Hematopoietic multipotent progenitor cell treated with erythropoietin and hydrocortisone succinate and interleukin-3 and kit ligand, for 4 days (in vitro differentiated cells): Measurements from ENCODE around the gene GPC6.
A peak's percentile ranks its signal among the peaks of the same experiment; 100 is the strongest.

Experiments used
- DNase-seq: peaks from one replicate; pipeline ENCODE4 v3.0.0-alpha.2; 2015

GPC6 gene

DNA sequence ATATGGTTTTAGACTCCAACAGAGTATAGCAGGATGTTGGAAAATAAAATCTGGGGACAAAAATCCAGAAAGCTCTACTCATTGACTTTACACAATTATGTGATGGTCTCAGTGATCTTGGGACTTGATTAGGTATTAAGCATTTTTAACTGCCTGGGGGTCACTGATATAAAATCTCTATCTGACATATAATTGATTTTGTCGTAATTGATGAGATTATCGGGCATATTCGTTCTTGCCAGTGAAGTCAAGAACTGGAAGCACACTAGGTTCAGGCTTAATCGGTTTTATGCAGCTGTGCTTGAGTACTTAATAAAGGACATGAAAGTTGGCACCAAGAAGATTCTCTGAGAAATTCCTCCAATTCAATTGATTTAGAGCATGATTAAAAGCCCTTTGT lies 862.1 kb downstream of the GPC6 start:
- no peak for DNase-seq

DNA sequence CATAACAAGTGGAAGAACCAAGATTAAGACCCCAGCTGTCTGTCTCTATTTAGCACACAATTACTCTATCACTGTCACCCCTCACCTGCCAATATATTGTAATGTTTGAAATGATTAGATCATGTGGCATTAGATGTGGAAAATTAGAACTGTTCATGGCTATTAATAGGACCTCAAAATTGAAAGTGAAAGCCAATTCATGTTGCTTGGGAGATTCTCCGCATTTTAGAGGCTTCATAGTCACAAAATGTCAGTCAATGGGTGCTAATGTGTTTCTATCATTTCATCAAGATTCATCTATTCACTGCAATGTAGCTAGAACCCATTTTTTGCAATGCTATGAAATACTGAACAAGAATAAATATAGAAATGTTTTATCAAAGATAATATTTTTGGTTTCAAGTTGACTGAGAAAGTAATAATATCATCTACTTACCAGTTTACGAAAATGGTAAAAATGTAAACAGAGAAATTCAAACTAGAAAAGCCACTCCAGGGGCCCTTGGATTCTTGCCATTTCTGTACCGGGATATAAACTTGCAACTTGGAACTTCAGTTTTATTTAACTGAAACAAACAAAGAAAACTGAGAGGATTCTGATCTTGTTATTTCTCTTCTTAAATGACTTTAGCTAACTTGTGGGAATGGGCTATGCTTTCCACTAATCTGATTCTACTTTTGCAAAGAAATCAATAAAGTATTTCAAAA lies 864.3 kb downstream of the GPC6 start:
- no peak for DNase-seq

DNA sequence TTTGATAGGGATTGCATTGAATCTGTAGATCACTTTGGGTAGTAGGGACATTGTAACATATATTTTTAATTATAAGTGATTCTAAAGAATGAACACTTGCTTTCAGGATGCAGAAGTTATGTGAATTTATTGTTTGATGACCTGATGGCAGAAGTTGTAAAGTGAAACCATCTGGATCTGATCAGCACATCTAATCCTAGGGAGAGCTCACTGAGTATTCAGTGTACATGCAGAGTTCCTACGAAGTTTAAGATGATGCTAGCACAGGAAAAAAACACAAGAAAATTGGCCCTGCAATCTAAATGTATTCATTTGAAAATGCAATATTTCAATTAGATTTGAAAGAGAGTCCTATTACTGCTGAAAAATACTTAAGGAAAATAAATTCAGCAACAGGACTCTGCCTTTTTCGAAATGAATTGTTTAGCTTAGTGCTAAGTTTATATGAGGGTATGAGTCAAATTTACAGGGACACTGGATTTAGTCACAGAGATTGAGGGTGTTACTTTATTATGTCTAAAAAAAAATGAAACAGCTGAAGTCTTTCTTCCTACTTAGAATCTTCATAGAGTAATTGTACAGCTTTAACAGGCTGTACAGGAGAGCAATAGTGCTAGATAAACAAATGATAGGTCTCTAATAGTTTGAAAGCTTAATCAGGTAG lies 867.2 kb downstream of the GPC6 start:
- no peak for DNase-seq

- DNase-seq, result no peak
Measured at GRCh38 chr13:94109715-94110374, 883.2 kb downstream of the GPC6 start.

DNA sequence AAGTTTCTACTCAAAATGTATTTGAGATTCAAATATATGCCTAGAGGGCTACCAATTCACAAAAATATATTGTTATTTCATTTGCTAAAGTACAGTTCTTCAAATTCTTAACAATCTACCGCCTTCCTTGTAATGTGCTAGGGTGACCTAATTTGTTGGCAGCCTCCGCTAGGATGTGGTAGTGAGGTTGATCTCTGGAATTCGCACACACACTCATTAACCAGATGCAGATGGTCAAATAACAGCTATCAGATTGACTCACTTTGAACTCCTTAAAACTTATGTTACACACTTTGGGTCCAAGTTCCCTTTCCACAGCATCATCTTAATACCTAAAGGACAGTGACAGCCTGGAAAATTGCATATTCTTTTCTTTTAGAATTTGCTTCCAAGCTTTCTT lies 885.6 kb downstream of the GPC6 start:
- no peak for DNase-seq

DNA sequence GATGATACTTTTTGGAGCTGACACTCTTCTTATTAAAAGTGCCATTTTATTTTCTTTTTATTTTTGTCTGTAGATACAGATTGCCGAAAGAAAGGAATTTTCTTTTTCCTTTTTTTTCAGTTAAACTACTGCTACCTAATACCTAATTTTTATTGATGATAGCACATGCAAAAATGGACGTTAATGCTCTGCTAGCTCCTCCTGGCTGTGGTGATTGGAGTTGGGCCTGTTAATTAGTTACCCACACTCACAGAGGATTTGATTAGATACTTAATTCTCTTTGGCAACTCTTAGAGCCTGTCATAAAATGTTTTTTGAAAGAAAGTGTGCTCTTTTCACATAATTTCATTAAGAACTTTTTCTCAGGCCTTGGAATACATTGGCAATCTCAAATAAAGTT lies 886.1 kb downstream of the GPC6 start:
- DNase-seq, result no peak

GRCh38 chr13:94113245-94113644 lies 886.6 kb downstream of the GPC6 start:
- no peak for DNase-seq

DNA sequence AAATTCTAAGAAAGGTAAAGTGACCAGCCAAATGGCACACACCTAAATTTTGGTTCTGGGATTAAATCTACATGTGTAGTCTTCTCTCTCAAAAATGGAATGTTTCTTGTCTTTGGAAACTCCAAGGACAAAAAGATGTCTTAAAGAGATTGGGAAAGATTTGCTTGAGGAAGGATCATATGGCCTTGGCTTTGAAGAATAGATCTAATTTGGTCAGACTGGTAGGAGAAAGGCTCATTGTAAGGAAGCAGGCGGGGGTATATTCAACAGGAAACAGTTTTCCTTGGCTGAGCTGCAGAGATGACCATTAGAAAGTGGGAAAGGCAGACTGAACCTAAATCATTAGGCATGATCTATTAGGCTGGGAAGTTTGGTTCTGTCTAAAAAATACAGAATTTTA lies 887.6 kb downstream of the GPC6 start:
- no peak for DNase-seq

- peak; percentile 14 for DNase-seq
Measured at GRCh38 chr13:94115054-94115453, 888.4 kb downstream of the GPC6 start.

- DNase-seq, result no peak
Measured at GRCh38 chr13:94119360-94119936, 892.8 kb downstream of the GPC6 start.

- no peak for DNase-seq
Measured at GRCh38 chr13:94120878-94121277, 894.3 kb downstream of the GPC6 start.

DNA sequence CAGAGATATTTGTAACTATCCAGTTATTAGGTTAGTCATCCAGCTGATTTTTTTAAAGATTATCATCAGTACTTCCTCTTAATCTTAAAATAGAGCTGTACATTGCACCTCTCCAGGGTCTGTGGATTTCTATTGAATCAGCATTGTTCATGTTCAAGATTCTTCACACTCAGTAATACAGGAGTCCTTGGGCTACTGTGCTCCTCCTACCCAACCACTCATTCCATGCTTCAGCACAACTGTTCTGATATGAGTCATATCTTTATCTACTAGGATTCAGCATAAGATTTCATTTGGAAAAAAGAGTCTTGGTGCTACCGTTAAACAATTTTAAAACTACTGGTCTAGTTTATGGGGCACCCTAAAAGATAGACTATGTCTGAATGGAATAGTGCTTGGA lies 895.1 kb downstream of the GPC6 start:
- DNase-seq, result peak; percentile 11

DNA sequence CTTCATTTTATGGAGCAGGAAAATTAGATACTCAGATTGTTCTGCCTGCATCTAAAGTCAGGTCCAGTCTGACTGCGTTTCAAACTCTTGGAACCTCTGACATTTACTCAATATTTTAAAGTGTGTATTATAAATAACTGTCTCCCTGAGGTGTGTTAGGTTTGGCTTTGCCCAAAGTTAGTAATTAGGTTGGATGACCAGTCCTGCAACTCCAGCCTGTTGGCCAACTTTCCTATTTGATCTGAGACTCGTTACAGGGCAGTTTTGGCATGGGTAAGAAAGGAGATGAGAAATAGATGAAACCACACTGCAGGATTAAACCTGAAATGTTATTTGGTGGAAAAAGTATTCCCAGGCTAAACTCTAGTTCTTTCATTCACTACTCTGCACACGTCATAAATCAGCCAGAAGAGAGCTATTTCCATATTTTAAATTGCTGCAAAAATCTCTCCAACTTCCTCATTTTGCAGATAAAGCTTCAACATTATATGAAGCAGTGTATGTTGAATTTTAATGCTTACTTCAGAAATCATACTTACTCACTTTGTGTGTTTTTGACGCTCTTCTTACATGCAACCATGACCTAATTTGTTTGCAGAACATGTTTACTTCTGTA lies 895.8 kb downstream of the GPC6 start:
- peak; percentile 32 for DNase-seq

DNA sequence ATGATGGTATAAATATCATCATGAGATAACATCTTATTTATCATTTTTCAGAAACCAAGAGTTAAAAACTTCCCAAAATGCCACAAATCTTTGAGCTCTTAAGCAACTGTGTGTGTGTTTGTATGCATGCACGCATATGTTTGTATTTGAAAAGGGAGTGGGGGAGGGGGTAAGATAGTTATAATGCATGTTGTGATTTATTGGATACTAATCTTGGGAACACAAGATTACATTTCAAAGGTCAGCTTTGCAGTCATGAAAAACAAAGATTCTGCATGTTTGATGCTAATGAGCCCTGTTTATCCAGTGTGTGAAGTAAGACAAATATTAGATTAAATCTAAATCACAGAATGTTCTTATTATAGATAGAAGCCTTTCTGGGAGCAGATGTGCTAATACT lies 897.0 kb downstream of the GPC6 start:
- DNase-seq, result no peak

- no peak for DNase-seq
Measured at GRCh38 chr13:94128430-94128829, 901.8 kb downstream of the GPC6 start.

- DNase-seq, result no peak
Measured at GRCh38 chr13:94129490-94129894, 902.9 kb downstream of the GPC6 start.

- DNase-seq, result no peak
Measured at GRCh38 chr13:94138831-94139230, 912.2 kb downstream of the GPC6 start.

GRCh38 chr13:94139393-94139995 lies 912.9 kb downstream of the GPC6 start:
- DNase-seq, result no peak

DNA sequence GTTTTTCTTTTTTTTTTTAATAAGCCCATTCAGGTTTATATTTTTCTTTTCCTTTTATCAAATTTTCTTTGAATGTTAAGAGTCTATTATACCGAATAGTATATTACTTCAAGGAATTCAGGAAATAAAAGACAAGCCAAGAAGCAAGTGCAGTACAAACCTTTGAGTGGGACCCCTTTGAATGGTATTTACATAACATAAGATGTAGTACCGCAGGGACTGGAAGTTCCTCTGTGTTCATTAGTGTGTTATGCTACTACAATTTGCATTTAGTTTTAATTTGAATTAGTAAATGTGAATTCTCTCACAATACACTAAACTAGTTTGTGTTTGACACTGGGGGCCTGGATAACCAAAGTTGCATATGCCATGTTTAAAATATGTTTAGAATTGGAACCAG lies 913.4 kb downstream of the GPC6 start:
- no peak for DNase-seq

- no peak for DNase-seq
Measured at GRCh38 chr13:94140511-94140910, 913.9 kb downstream of the GPC6 start.

DNA sequence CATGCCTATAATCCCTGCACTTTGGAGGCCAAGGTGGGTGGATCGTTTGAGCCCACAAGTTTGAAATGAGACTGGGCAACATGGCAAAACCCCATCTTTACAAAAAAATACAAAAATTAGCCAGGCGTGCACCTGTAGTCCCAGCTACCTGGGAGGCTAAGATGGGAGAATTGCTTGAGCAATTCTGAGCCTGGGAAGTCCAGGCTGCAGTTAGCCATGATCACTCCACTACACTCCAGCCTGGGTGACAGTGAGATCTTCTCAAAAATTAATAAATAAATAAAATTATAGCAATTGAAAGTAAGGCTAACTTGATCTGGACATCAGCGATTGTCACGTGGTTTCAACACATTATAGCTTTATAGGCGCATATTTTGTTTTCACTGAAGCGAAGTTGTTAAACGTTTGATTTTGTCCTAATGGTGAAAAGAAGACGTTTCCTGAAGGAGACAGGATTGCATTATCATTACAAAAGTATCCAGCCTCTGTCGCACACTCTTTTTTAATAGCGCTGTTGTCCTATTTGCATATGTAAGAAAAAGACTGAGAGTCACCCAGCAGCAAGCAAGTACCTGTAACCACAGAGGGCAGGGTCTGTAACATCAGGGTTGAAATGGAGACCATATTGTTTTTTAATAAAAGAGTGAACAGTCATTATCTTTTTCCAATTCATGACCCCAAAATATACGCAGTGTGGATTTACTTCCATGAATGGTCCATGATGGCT lies 917.2 kb downstream of the GPC6 start:
- DNase-seq, result no peak

- DNase-seq, result no peak
Measured at GRCh38 chr13:94145966-94146365, 919.4 kb downstream of the GPC6 start.
